Measurements from ENCODE around the gene FHOD3.

FHOD3 gene

DNA sequence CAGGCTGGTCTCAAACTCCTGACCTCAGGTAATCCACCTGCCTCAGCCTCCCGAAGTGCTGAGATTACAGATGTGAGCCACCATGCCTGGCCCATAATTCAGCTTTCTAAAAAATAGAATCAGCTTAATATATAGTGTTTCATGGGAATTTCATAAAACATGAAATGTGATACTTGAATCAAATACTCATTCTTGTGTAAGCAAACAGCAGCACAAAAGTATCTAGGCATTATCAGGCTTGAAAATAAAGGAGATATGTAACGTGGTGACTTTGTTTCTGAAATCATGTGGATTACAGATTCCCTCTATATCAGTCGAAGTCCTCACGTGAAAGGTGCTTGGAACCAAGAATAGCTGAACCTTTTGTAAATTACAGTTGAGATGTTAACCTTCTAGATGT lies 229.1 kb downstream of the FHOD3 start:
- no peak for DNase-seq (ENCODE audit: low spot score)
- no peak for TF ChIP-seq CTCF (IDR thresholded peaks at IDR 0.05)
- no peak overlapping the region for H3K27ac ChIP-seq
- H3K4me3 ChIP-seq = no peak overlapping the region

DNA sequence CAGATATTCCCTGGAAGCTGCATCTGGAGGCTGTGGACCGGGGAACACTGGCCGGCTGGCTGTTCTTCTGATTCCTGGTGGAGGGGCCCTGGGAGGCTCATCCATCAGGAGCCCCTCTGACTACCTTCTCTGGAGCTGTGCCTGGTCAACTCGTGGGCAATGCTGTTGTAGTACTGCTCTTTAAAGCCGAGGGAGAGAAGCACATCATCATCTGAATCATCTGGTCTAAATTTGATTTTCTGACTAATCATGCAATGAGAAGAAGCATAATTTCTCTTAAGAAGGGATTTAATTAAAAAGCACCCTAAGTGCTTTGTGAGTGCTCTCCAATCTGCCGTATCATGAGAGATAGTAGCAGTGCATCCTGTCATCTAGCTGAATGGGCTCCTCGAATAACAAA lies 229.5 kb downstream of the FHOD3 start:
- Histone ChIP-seq H3K4me3 (no peak overlapping the region), H3K27ac (no peak overlapping the region)
- no peak for TF ChIP-seq CTCF (IDR thresholded peaks at IDR 0.05)
- DNase-seq (ENCODE audit: low spot score) = no peak

- no peak for TF ChIP-seq CTCF (IDR thresholded peaks at IDR 0.05)
- H3K4me3 ChIP-seq = no peak overlapping the region
- DNase-seq (ENCODE audit: low spot score) = no peak
- no peak overlapping the region for H3K27ac ChIP-seq
These were observed 230.4 kb downstream of the FHOD3 start for GRCh38 chr18:36527740-36528455.

DNA sequence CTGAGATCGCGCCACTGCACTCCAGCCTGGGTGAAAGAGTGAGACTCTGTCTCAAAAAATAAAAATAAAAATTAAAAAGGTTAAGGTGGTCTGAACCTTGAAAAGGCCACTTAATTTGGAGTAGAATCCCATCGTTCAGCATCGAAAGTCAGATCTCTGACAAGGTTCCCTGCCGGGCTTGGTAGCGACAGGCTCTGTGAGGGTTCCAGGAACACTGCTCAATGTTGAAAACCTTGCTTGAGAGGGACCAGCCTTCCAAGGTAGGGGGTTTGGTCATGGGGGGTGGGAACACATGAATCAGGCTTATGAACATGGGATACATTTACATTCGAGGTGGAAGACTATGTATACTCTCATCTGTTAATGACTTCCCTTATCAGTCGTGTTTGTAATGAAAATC lies 232.2 kb downstream of the FHOD3 start:
- no peak for TF ChIP-seq CTCF (IDR thresholded peaks at IDR 0.05)
- DNase-seq (ENCODE audit: low spot score) = no peak

GRCh38 chr18:36530676-36531405 lies 233.3 kb downstream of the FHOD3 start:
- H3K4me3 ChIP-seq = no peak overlapping the region
- H3K27ac ChIP-seq = no peak overlapping the region
- TF ChIP-seq CTCF (IDR thresholded peaks at IDR 0.05) = no peak
- no peak for DNase-seq (ENCODE audit: low spot score)

More for the DNA sequence above, 232.2 kb downstream of the FHOD3 start:
- Histone ChIP-seq H3K27ac (no peak overlapping the region), H3K4me3 (no peak overlapping the region)

DNA sequence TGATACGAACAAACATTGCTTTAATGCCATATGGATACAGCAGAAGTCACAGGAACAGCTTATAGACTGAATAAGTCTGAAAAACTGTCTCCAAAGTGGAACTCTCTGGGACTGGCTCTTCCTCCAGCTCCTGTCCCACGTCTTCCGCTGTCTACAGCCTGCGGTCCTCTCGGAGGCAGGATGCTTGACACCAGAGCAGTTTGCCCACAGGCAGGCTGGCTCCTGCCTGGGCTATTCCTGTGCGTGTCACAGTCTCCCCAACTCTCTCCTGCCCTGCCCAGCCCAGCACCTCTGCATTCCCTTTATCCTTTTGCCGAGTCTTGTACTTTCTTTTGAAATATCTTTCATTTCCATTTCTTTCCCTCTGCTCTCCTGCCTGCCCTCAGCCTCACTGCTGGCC lies 234.1 kb downstream of the FHOD3 start:
- Histone ChIP-seq H3K27ac (no peak overlapping the region), H3K4me3 (no peak overlapping the region)
- no peak for TF ChIP-seq CTCF (IDR thresholded peaks at IDR 0.05)
- DNase-seq (ENCODE audit: low spot score) = no peak

DNA sequence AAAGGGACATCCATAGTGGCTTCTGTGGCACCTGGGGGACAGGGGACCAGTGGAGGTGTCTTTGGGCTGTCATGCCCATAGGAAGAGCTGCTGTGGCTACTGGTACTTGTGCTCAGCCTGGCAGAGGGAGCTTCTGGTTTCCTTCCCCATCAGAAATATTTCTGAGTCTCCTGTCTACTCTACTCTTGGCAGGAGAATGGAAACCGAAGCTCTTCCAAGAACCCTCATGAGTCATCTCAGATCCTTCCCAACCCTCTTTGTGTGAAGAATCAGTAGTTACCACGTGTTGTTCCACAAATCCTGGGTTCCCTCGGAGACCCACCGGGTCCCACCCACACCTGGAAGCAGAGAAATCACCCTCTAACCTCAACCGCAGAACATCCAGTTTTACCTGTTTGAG lies 234.9 kb downstream of the FHOD3 start:
- H3K4me3 ChIP-seq = no peak overlapping the region
- no peak for TF ChIP-seq CTCF (IDR thresholded peaks at IDR 0.05)
- DNase-seq (ENCODE audit: low spot score) = no peak
- H3K27ac ChIP-seq = no peak overlapping the region

Measured in coronary artery (tissue), 2 donors.